Peyer's patch (tissue), 4 donors: ENCODE measurements around the gene CCNG2.

ENCODE experiments used
- POLR2A ChIP-seq, 2 donors: fragments of 450-650 bp; IDR thresholded peaks; one replicate each; pipeline ENCODE4 v1.5.1; 2017; ENCODE audit warnings: antibody characterized with exemption in 2 of 2, mild to moderate bottlenecking in 2 of 2, moderate library complexity in 2 of 2
- TF ChIP-seq, protein P1 (sequence below), 6 experiments: fragments of 450-650 bp in 4 of 6; fragments of 200-600 bp in 2 of 6; sonication (generic) in 1 of 6; IDR thresholded peaks; one replicate each; pipeline ENCODE4 v1.5.1; 2017 to 2019; ENCODE audit warnings: antibody characterized with exemption in 6 of 6, mild to moderate bottlenecking in 3 of 6, moderate library complexity in 1 of 6

DNA sequence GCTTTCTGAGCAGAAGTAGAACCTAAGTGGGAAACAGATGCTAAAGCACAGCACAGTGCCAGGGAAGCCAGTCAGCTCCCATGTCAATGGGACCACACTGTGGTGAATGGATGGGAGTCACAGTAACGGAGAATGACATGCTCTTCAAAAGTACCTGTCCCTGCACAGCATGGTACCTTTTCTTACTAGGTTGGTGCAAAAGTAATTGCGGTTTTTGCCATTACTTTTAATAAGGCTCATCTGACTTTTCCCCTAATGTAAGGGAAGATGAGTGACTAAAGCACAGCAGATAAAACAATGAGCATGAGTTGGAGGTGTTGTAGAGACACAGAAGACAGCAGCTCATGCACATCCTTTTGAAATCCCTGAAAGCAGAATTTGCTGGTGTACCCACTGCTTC lies 62.3 kb downstream of the CCNG2 start:
- no peak for TF ChIP-seq POLR2A (IDR thresholded peaks at IDR 0.05)
- TF ChIP-seq, protein P1, sequence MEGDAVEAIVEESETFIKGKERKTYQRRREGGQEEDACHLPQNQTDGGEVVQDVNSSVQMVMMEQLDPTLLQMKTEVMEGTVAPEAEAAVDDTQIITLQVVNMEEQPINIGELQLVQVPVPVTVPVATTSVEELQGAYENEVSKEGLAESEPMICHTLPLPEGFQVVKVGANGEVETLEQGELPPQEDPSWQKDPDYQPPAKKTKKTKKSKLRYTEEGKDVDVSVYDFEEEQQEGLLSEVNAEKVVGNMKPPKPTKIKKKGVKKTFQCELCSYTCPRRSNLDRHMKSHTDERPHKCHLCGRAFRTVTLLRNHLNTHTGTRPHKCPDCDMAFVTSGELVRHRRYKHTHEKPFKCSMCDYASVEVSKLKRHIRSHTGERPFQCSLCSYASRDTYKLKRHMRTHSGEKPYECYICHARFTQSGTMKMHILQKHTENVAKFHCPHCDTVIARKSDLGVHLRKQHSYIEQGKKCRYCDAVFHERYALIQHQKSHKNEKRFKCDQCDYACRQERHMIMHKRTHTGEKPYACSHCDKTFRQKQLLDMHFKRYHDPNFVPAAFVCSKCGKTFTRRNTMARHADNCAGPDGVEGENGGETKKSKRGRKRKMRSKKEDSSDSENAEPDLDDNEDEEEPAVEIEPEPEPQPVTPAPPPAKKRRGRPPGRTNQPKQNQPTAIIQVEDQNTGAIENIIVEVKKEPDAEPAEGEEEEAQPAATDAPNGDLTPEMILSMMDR (IDR thresholded peaks at IDR 0.05): no peak
